K562 (cell line): ENCODE results near the gene DIP2C.

ENCODE experiments used
- CHD2 ChIP-seq: IDR thresholded peaks from 2 replicates; pipeline ENCODE4 v1.6.1; 2011; ENCODE audit warnings: low read depth, low read length
- POLR2AphosphoS5 ChIP-seq: IDR thresholded peaks from 2 replicates; pipeline ENCODE4 v1.6.1; 2011; ENCODE audit warnings: mild to moderate bottlenecking, low read depth, low read length, moderate library complexity; ENCODE audit not compliant: control insufficient read depth, insufficient read depth
- ZNF232 ChIP-seq: sonication (generic); formaldehyde crosslinking; IDR thresholded peaks from 2 replicates; pipeline ENCODE4 v1.8.0; 2022; ENCODE audit warnings: mild to moderate bottlenecking, missing genetic modification reagents

- TF ChIP-seq ZNF232 (CRISPR knock-in tag) (no peak), CHD2 (no peak), POLR2AphosphoS5 (no peak)
Measured at GRCh38 chr10:408236-408635, 281.2 kb downstream of the DIP2C start.
